A549 (cell line): ENCODE results near the gene GUF1.

Source experiments
- GATA3 ChIP-seq: IDR thresholded peaks from 2 replicates; pipeline ENCODE4 v1.6.1; 2012; ENCODE audit warnings: borderline replicate concordance
- NPAS2 ChIP-seq: fragments of 250-450 bp; sonication (Bioruptor Pico); IDR thresholded peaks from 2 replicates; pipeline ENCODE4 v1.8.0; 2022; ENCODE audit warnings: mild to moderate bottlenecking, moderate library complexity, borderline replicate concordance
- POLR2A ChIP-seq: IDR thresholded peaks from 2 replicates; pipeline ENCODE4 v1.6.1; 2012; ENCODE audit warnings: mild to moderate bottlenecking, low read length
- TF ChIP-seq, protein P1 (sequence below): IDR thresholded peaks from 2 replicates; pipeline ENCODE4 v1.6.1; 2012

DNA sequence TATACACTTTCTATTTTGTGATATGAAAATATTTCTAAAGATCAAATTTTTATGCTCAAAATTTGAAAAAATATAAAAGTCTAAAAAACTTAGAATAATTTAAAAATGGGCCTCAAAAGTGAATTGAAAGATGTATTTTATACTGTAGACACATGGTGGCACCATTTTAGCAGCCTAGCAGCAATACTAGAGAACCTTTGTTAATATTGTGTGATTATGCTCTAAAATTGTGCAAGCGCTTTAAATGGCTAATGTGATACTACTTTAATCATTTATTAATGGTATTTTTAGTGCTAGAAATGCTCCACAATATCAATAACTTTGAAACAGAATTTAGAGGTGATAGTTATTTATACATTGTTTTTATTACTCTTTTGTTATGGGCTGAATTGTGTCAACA lies 3.7 kb upstream of the GUF1 start:
- TF ChIP-seq GATA3 (no peak), POLR2A (no peak), NPAS2 (CRISPR knock-in tag) (no peak)
- TF ChIP-seq, protein P1, sequence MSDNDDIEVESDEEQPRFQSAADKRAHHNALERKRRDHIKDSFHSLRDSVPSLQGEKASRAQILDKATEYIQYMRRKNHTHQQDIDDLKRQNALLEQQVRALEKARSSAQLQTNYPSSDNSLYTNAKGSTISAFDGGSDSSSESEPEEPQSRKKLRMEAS = no peak
